Measurements from ENCODE around the gene FRMD4A. TPM values are rescaled to one million over a fixed set of nuclear protein-coding genes. Genes with fewer than 3 reads are reported as not detected.

The FRMD4A gene
- total RNA-seq, 1 experiment from 2014 or later, result 19.6 TPM

DNA sequence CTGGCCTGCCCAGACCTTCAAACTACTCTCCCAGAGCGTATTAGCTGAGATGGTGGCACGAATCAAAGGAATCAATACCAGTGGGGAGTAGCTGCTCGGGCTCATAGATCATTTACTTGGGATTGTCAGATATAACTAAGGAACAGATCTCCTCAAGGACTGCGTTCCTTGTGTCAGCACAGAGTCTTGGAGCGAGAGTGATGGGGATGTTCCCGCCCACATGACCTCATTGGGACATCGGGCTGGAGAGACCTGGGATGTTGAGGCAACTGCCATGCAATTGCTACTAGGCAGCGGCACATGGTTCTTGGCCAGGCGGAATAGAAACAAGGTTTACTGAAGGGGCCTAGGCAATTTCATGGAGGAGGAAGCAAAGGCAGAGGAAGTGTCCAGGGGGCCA lies 132.6 kb downstream of the FRMD4A start:
- H3K23me2 ChIP-seq (ENCODE audit: insufficient read length, low read depth, low read length, poor library complexity, severe bottlenecking), result no peaks in the 10 kb centered on the region
- no peak overlapping the region for H2AK5ac ChIP-seq (ENCODE audit: insufficient read length, low read length)
- H2AFZ ChIP-seq (ENCODE audit: low read length), result no peak overlapping the region
- Mint-ChIP-seq H3K27ac (no peak overlapping the region; a peak in 1 of 7 replicates), H3K4me3 (no peak overlapping the region), H3K36me3 (ENCODE audit: insufficient read depth in 1 of 3, low read depth in 3 of 3) (no peaks in the 10 kb centered on the region), H3K27me3 (ENCODE audit: low read depth) (no peaks in the 10 kb centered on the region), H3K4me1 (peaks cover 19 to 21% of the 10 kb centered on the region in 2 experiments), H3K9me3 (no peaks in the 10 kb centered on the region)
- no peaks in the 10 kb centered on the region for H3K4me1 ChIP-seq (ENCODE audit: insufficient read depth, low read length)
- no peak overlapping the region for H4K8ac ChIP-seq (replicated peaks; ENCODE audit: insufficient read length, low read depth, low read length)
- H2BK15ac ChIP-seq (ENCODE audit: low read depth, low read length), result no peak overlapping the region
- H3K56ac ChIP-seq (ENCODE audit: insufficient read length, low read depth, low read length), result no peak overlapping the region
- no peak overlapping the region for H2BK12ac ChIP-seq (ENCODE audit: insufficient read length, low read depth, low read length)
- WGBS (ENCODE audit: extremely low coverage, insufficient read length, low lambda C conversion rate), result no CpG with 5 or more reads among the region's 9 CpGs
- H3K23ac ChIP-seq (ENCODE audit: insufficient read length, low read depth, low read length), result no peak overlapping the region
- TF ChIP-seq, protein P1, sequence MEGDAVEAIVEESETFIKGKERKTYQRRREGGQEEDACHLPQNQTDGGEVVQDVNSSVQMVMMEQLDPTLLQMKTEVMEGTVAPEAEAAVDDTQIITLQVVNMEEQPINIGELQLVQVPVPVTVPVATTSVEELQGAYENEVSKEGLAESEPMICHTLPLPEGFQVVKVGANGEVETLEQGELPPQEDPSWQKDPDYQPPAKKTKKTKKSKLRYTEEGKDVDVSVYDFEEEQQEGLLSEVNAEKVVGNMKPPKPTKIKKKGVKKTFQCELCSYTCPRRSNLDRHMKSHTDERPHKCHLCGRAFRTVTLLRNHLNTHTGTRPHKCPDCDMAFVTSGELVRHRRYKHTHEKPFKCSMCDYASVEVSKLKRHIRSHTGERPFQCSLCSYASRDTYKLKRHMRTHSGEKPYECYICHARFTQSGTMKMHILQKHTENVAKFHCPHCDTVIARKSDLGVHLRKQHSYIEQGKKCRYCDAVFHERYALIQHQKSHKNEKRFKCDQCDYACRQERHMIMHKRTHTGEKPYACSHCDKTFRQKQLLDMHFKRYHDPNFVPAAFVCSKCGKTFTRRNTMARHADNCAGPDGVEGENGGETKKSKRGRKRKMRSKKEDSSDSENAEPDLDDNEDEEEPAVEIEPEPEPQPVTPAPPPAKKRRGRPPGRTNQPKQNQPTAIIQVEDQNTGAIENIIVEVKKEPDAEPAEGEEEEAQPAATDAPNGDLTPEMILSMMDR (conservative IDR thresholded peaks at IDR 0.05), result no peak
- DNase-seq, result no peak
- H3K79me1 ChIP-seq (ENCODE audit: insufficient read depth, low read depth, low read length, poor library complexity, severe bottlenecking), result no peaks in the 10 kb centered on the region
- H3K79me2 ChIP-seq (ENCODE audit: insufficient read depth, low read length), result no peaks in the 10 kb centered on the region
- no peaks in the 10 kb centered on the region for H4K20me1 ChIP-seq (ENCODE audit: control insufficient read depth, insufficient read depth, insufficient read length)
- no peak overlapping the region for H3K18ac ChIP-seq (ENCODE audit: insufficient read length, low read depth, low read length)
- H4K5ac ChIP-seq (ENCODE audit: insufficient read length, low read depth, low read length), result no peak overlapping the region
- no peak overlapping the region for H3K14ac ChIP-seq (ENCODE audit: insufficient read depth, low read length)
- H3K9me3 ChIP-seq (ENCODE audit: control insufficient read depth, low read depth, low read length), result no peaks in the 10 kb centered on the region
- no peak overlapping the region for H3K9ac ChIP-seq (ENCODE audit: extremely low read depth, insufficient read length, low read length)
- no peak overlapping the region for H2BK20ac ChIP-seq (ENCODE audit: low read depth, low read length, poor library complexity, severe bottlenecking)
- H3K27me3 ChIP-seq (ENCODE audit: insufficient read depth, low read length), result no peaks in the 10 kb centered on the region
- no peak overlapping the region for H3T11ph ChIP-seq (ENCODE audit: low read length)
- H4K91ac ChIP-seq (ENCODE audit: insufficient read length, low read depth, low read length), result no peak overlapping the region
- no peak overlapping the region for H3K4ac ChIP-seq (ENCODE audit: low read depth, low read length)
- no peak overlapping the region for H2BK120ac ChIP-seq (ENCODE audit: low read depth, low read length, poor library complexity, severe bottlenecking)
- H3K4me2 ChIP-seq (ENCODE audit: insufficient read depth, insufficient read length, low read length), result no peak overlapping the region
- H2BK5ac ChIP-seq (ENCODE audit: insufficient read length, low read length), result no peak overlapping the region
- no peak overlapping the region for H3K27ac ChIP-seq (ENCODE audit: insufficient read length, low read depth, low read length)

Data from H9 (cell line).